Activated B cell treated with CpG ODN at 0.5 μM for 24 hours (primary cell): ENCODE data around the gene SLC22A14. TPM values are rescaled to one million over a fixed set of nuclear protein-coding genes. Genes with fewer than 3 reads are reported as not detected.

Experiments used
- ATAC-seq: fragments of 200-7000 bp; cut with Tn5 transposase; one replicate; pipeline ENCODE4 v1.10.0; 2021; ENCODE audit warnings: low read depth, mild to moderate bottlenecking, moderate library complexity
- CTCF ChIA-PET: fragments of 350-600 bp; sonication (Branson Sonifier 250); formaldehyde crosslinking; loops from one replicate; lab custom pipeline; 2021; ENCODE audit warnings: antibody characterized with exemption; lab: Charles Lee
- POLR2A ChIA-PET: fragments of 350-600 bp; sonication (Branson Sonifier 250); formaldehyde crosslinking; loops from one replicate; lab custom pipeline; 2021; ENCODE audit warnings: antibody characterized with exemption; lab: Charles Lee
- DNase-seq: peaks from one replicate; pipeline ENCODE4 v3.0.0; 2022
- H3K27ac Mint-ChIP-seq: one replicate; pipeline ENCODE4 v1.8.0; 2020; ENCODE audit warnings: mixed read lengths
- H3K27me3 Mint-ChIP-seq: one replicate; pipeline ENCODE4 v1.8.0; 2021; ENCODE audit warnings: mixed read lengths
- H3K36me3 Mint-ChIP-seq: one replicate; pipeline ENCODE4 v1.8.0; 2021; ENCODE audit warnings: low read depth, mixed read lengths
- H3K4me1 Mint-ChIP-seq: one replicate; pipeline ENCODE4 v1.8.0; 2021; ENCODE audit warnings: mixed read lengths
- H3K4me3 Mint-ChIP-seq: one replicate; pipeline ENCODE4 v1.8.0; 2020; ENCODE audit warnings: mild to moderate bottlenecking, mixed read lengths
- H3K9me3 Mint-ChIP-seq: one replicate; pipeline ENCODE4 v1.8.0; 2020; ENCODE audit warnings: mixed read lengths
- CTCF ChIP-seq: fragments of 200-600 bp; IDR thresholded peaks from one replicate; pipeline ENCODE4 v1.8.0; 2022; ENCODE audit warnings: antibody characterized with exemption, mild to moderate bottlenecking
- intact Hi-C: fragments of 100-400 bp; cut with micrococcal nuclease; formaldehyde crosslinking; loops from one replicate; pipeline ENCODE4 v1.15.1; 2024
- total RNA-seq: library from RNA; stranded (reverse); gene quantifications from 2 replicates; pipeline ENCODE4 v1.2.3, GENCODE V29; 2022

Gene SLC22A14
- total RNA-seq, 1 donor from 2014 or later = 0.16 TPM

- ChIA-PET CTCF (interaction anchor here (1.0 kb wide), 1 partner anchor 11 kb away, joined by 3 read pairs; no protein-coding TSS in a partner anchor), POLR2A (no interaction called here)
- no peaks in the 10 kb centered on the region for H3K9me3 Mint-ChIP-seq
- TF ChIP-seq CTCF = no peak
- no peaks in the 10 kb centered on the region for H3K36me3 Mint-ChIP-seq
- intact Hi-C loops = no loop called here
- no peak overlapping the region for H3K4me3 Mint-ChIP-seq
- no peaks in the 10 kb centered on the region for H3K27me3 Mint-ChIP-seq
- ATAC-seq (no peak), DNase-seq (no peak)
- H3K27ac Mint-ChIP-seq = no peak overlapping the region
- no peaks in the 10 kb centered on the region for H3K4me1 Mint-ChIP-seq
Measured at GRCh38 chr3:38334142-38335055, 52.3 kb downstream of the SLC22A14 start.

- Mint-ChIP-seq H3K27ac (no peak overlapping the region), H3K27me3 (no peaks in the 10 kb centered on the region), H3K36me3 (no peaks in the 10 kb centered on the region), H3K4me3 (no peak overlapping the region), H3K9me3 (no peaks in the 10 kb centered on the region), H3K4me1 (no peaks in the 10 kb centered on the region)
- no peak for TF ChIP-seq CTCF
- ChIA-PET CTCF (no interaction called here), POLR2A (no interaction called here)
- intact Hi-C loops = no loop called here
- DNase-seq = no peak
- no peak for ATAC-seq
Measured at GRCh38 chr3:38335263-38335662, 53.2 kb downstream of the SLC22A14 start.

GRCh38 chr3:38337703-38338102 lies 55.6 kb downstream of the SLC22A14 start:
- CTCF ChIA-PET = no interaction called here
- intact Hi-C loops = no loop called here
- Mint-ChIP-seq H3K27ac (no peak overlapping the region), H3K27me3 (no peaks in the 10 kb centered on the region), H3K36me3 (no peaks in the 10 kb centered on the region), H3K9me3 (no peaks in the 10 kb centered on the region), H3K4me1 (no peaks in the 10 kb centered on the region), H3K4me3 (no peak overlapping the region)
- no peak for TF ChIP-seq CTCF
- ATAC-seq (no peak), DNase-seq (no peak)
- POLR2A ChIA-PET = no interaction called here

GRCh38 chr3:38343797-38344594 lies 61.9 kb downstream of the SLC22A14 start:
- intact Hi-C loops = no loop called here
- Mint-ChIP-seq H3K4me3 (no peak overlapping the region), H3K4me1 (peaks cover 4% of the 10 kb centered on the region), H3K9me3 (no peaks in the 10 kb centered on the region), H3K36me3 (no peaks in the 10 kb centered on the region), H3K27ac (no peak overlapping the region), H3K27me3 (no peaks in the 10 kb centered on the region)
- no peak for TF ChIP-seq CTCF
- POLR2A ChIA-PET = no interaction called here
- CTCF ChIA-PET = interaction anchor here (1.4 kb wide), 1 partner anchor 226 kb away, joined by 5 read pairs; no protein-coding TSS in a partner anchor
- DNase-seq (no peak), ATAC-seq (no peak)
